ENCODE results near the gene PSMA4. TPM values are rescaled to one million over a fixed set of nuclear protein-coding genes. Genes with fewer than 3 reads are reported as not detected.
"Not testable (repeated sequence)": the region's sequence is repeated elsewhere in the genome, so short reads cannot be mapped to it uniquely, and the experiment has no call there.

PSMA4 gene
- total RNA-seq, 1 donor from 2014 or later, result 243 TPM

DNA sequence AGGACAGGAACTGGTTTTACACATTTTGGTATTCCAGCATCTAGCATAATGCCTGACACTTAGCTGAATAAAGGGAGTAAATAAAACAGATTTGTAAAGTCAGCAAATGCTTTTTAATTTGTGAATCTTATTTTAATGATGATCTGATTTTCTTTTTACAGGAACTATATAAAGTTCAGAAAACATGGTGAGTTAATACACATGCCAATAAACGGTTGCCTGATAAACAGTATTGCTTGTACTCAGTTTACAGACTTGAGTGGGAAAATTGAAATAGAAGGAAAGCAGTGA lies 1.4 kb downstream of the PSMA4 start:
- Histone ChIP-seq H3K36me3 (ENCODE audit: control insufficient read depth, insufficient read depth, low read length) (no peaks in the 10 kb centered on the region), H3K27me3 (ENCODE audit: control insufficient read depth, insufficient read depth, low read length) (no peaks in the 10 kb centered on the region), H3K4me3 (ENCODE audit: low read depth, low read length) (peak overlapping the region; percentile 65)
- TF ChIP-seq, protein P1, sequence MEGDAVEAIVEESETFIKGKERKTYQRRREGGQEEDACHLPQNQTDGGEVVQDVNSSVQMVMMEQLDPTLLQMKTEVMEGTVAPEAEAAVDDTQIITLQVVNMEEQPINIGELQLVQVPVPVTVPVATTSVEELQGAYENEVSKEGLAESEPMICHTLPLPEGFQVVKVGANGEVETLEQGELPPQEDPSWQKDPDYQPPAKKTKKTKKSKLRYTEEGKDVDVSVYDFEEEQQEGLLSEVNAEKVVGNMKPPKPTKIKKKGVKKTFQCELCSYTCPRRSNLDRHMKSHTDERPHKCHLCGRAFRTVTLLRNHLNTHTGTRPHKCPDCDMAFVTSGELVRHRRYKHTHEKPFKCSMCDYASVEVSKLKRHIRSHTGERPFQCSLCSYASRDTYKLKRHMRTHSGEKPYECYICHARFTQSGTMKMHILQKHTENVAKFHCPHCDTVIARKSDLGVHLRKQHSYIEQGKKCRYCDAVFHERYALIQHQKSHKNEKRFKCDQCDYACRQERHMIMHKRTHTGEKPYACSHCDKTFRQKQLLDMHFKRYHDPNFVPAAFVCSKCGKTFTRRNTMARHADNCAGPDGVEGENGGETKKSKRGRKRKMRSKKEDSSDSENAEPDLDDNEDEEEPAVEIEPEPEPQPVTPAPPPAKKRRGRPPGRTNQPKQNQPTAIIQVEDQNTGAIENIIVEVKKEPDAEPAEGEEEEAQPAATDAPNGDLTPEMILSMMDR (IDR thresholded peaks at IDR 0.05; ENCODE audit: insufficient read depth, low read length, poor library complexity, severe bottlenecking), result no peak
- DNase-seq (ENCODE audit: low read depth), result no peak

DNA sequence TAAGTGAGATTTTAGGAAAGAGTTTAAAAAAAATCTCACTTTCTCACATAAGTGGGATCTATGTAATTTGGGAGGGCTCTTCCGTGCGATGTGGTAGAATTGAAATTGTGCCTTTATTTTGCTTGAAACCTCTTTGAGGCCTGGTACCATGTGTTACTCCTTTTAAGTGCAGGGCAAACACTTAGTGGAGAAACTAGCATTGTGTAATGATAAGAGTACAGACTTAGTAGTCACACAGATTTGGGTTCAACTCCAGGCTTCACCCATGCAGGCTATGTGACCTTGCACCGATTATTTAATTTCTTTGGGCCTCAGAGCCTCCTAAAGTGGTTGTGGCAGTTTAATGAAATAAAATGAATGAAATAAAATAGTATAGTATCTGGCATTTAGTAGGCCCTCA lies 2.4 kb downstream of the PSMA4 start:
- Histone ChIP-seq H3K36me3 (ENCODE audit: control insufficient read depth, insufficient read depth, low read length) (no peaks in the 10 kb centered on the region), H3K4me3 (ENCODE audit: low read depth, low read length) (no peak overlapping the region), H3K27me3 (ENCODE audit: control insufficient read depth, insufficient read depth, low read length) (no peaks in the 10 kb centered on the region)
- DNase-seq (ENCODE audit: low read depth), result no peak
- TF ChIP-seq, protein P1 (IDR thresholded peaks at IDR 0.05; ENCODE audit: insufficient read depth, low read length, poor library complexity, severe bottlenecking), result no peak

DNA sequence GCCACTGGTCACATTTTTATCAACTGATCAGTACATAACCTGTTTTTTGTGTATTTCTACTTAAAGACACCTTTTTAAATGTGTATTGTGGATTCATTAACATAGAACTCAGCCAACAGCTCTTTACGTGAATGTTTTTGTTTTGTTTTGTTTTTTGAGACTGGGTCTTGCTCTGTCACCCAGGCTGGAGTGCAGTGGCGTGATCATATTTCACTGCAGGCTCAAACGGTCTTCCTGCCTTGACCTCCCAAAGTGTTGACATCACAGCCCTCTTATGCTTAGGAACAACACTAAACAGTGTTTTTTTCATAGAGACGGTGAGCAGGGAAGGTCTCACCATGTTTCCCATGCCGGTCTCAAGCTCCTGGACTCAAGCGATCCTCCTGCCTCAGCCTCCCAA lies 9.9 kb downstream of the PSMA4 start:
- H3K36me3 ChIP-seq (ENCODE audit: control insufficient read depth, insufficient read depth, low read length), result no peaks in the 10 kb centered on the region

DNA sequence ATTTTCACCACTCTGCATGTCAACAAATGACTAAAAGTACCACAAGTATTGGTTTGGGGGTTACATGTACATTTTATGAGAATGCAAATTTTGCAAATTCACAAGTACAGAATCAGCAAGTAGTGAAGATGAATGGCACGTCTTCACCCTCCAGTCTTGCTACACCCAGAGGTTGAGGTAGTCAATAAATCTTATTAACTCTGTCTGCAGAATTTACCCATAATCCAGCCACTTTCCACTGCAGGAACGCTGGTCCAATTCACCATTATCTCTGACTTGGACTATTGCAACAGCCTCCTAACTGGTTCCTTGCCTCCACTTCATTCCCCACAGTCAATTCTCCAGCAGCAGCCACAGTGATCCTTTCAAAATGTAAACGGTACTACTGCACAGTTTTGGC lies 10.6 kb downstream of the PSMA4 start:
- DNase-seq (ENCODE audit: low read depth), result no peak
- H3K27me3 ChIP-seq (ENCODE audit: control insufficient read depth, insufficient read depth, low read length), result no peaks in the 10 kb centered on the region
- no peaks in the 10 kb centered on the region for H3K36me3 ChIP-seq (ENCODE audit: control insufficient read depth, insufficient read depth, low read length)
- no peak overlapping the region for H3K4me3 ChIP-seq (ENCODE audit: low read depth, low read length)
- TF ChIP-seq, protein P1 (IDR thresholded peaks at IDR 0.05; ENCODE audit: insufficient read depth, low read length, poor library complexity, severe bottlenecking), result no peak

More for the DNA sequence above, 9.9 kb downstream of the PSMA4 start:
- TF ChIP-seq, protein P1 (IDR thresholded peaks at IDR 0.05; ENCODE audit: insufficient read depth, low read length, poor library complexity, severe bottlenecking), result no peak
- H3K4me3 ChIP-seq (ENCODE audit: low read depth, low read length), result no peak overlapping the region
- no peak for DNase-seq (ENCODE audit: low read depth)
- no peaks in the 10 kb centered on the region for H3K27me3 ChIP-seq (ENCODE audit: control insufficient read depth, insufficient read depth, low read length)

DNA sequence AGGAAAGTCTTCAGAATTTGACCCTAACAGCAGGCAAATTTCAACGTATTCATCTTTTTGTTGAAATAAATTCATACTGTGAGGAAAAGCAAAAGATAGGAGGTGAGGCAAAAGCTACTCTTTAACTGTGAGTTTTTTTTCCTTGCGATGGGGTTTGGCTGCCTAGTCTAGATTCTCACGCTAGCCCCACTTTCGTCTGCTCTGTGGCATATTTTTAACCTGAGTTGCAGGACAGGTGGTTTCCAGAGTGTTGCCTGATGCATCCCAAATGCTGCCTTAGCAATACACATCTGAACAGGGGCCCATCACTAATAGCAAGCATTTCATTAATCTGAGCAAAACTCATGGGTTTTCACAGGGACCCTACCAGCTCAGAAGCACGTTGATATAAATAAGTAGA lies 11.7 kb downstream of the PSMA4 start:
- H3K4me3 ChIP-seq (ENCODE audit: low read depth, low read length), result no peak overlapping the region
- TF ChIP-seq, protein P1 (IDR thresholded peaks at IDR 0.05; ENCODE audit: insufficient read depth, low read length, poor library complexity, severe bottlenecking), result no peak
- H3K27me3 ChIP-seq (ENCODE audit: control insufficient read depth, insufficient read depth, low read length), result no peaks in the 10 kb centered on the region
- no peak for DNase-seq (ENCODE audit: low read depth)
- no peaks in the 10 kb centered on the region for H3K36me3 ChIP-seq (ENCODE audit: control insufficient read depth, insufficient read depth, low read length)

DNA sequence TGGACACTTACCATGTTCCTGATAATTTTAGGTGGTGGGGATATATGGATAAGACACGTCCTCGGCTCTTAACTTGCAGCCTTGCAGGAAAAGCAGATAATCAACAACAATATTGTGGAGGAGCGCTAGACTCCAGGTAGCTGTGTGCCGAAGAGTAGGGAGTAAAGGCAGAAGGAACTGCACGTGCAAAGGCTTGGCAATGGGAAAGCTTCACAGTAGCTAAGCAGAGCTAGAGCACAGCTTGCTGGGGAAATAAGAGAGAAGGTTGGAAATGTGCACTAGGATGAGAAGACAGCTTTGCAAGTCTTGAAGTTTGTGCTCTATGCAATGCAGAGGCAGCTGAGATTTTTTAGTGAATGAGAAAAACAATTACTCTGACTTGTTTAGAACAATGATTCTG lies 12.4 kb downstream of the PSMA4 start:
- no peaks in the 10 kb centered on the region for H3K36me3 ChIP-seq (ENCODE audit: control insufficient read depth, insufficient read depth, low read length)
- no peak overlapping the region for H3K4me3 ChIP-seq (ENCODE audit: low read depth, low read length)
- H3K27me3 ChIP-seq (ENCODE audit: control insufficient read depth, insufficient read depth, low read length), result no peaks in the 10 kb centered on the region
- TF ChIP-seq, protein P1 (IDR thresholded peaks at IDR 0.05; ENCODE audit: insufficient read depth, low read length, poor library complexity, severe bottlenecking), result no peak
- DNase-seq (ENCODE audit: low read depth), result no peak

DNA sequence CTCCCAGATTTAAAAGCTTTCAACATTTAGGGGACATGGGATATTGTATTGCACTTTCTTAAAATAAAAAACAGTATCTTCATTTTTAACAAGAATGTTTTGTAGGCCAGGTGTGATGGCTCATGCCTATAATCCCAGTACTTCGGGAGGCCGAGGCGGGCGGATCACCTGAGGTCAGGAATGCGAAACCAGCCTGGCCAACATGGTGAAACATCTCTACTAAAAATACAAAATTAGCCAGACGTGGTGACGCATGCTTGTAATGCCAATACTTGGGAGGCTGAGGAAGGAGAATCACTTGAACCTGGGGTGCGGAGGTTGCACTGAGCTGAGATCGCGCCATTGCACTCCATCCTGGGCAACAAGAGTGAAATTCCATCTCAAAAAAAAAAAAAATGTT lies 20.0 kb downstream of the PSMA4 start:
- H3K4me3 ChIP-seq (ENCODE audit: low read depth, low read length), result not testable (repeated sequence)

More for the DNA sequence above, 20.0 kb downstream of the PSMA4 start:
- not testable (repeated sequence) for H3K27me3 ChIP-seq (ENCODE audit: control insufficient read depth, insufficient read depth, low read length); DNase-seq (ENCODE audit: low read depth); H3K36me3 ChIP-seq (ENCODE audit: control insufficient read depth, insufficient read depth, low read length)
